ENCODE data around the gene FCHO1. TPM values are rescaled to one million over a fixed set of nuclear protein-coding genes. Genes with fewer than 3 reads are reported as not detected.

FCHO1 gene
- total RNA-seq, 2 experiments from 2014 or later = 40.7 to 43.1 TPM

DNA sequence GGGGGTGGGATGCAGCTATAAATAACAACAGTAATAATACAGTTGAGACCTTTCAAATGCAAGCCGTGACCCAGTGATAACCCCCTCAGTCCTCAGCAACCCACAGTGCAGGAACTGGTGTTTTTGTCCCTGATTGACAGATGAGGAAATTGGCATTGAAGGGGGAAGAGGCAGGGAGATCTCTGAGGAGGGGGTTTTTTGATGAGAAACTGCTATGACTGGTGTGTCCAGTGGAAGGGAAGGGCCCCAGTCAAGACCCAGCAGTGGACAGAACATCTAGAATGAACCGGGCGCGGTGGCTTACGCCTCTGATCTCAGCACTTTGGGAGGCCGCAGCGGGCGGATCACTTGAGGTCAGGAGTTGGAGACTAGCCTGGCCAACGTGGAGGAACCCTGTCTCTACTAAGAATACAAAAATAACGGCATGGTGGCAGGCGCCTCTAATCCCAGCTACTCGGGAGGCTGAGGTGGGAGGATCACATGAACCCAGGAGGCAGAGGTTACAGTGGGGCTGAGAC lies 30.1 kb upstream of the FCHO1 start:
- Histone ChIP-seq H3K9me3 (ENCODE audit: control insufficient read depth in 1 of 2, insufficient read depth in 1 of 2, low read length in 2 of 2) (no peaks in the 10 kb centered on the region), H3K4me1 (ENCODE audit: insufficient read depth, low read length) (peaks cover 41% of the 10 kb centered on the region), H3K4me3 (ENCODE audit: low read length) (peak overlapping the region; percentile 92), H3K36me3 (ENCODE audit: insufficient read depth, low read length) (peaks cover 29% of the 10 kb centered on the region), H3K27ac (ENCODE audit: low read depth in 1 of 2, low read length in 2 of 2) (no peak overlapping the region), H3K27me3 (ENCODE audit: control insufficient read depth in 1 of 2, insufficient read depth in 2 of 2, low read length in 2 of 2) (no peaks in the 10 kb centered on the region)
- peak in 1 of 14 experiments; percentile 26 for DNase-seq
- no peaks in the 10 kb centered on the region for H3K9me3 Mint-ChIP-seq
- CTCF ChIA-PET = interaction anchor here (0.8 kb wide), 1 partner anchor 138 kb away, joined by 3 read pairs; the partner anchor contains the start of gene RPL18A
- H3K36me3 Mint-ChIP-seq (ENCODE audit: low read depth) = peaks cover 51% of the 10 kb centered on the region
- TF ChIP-seq, protein P1, sequence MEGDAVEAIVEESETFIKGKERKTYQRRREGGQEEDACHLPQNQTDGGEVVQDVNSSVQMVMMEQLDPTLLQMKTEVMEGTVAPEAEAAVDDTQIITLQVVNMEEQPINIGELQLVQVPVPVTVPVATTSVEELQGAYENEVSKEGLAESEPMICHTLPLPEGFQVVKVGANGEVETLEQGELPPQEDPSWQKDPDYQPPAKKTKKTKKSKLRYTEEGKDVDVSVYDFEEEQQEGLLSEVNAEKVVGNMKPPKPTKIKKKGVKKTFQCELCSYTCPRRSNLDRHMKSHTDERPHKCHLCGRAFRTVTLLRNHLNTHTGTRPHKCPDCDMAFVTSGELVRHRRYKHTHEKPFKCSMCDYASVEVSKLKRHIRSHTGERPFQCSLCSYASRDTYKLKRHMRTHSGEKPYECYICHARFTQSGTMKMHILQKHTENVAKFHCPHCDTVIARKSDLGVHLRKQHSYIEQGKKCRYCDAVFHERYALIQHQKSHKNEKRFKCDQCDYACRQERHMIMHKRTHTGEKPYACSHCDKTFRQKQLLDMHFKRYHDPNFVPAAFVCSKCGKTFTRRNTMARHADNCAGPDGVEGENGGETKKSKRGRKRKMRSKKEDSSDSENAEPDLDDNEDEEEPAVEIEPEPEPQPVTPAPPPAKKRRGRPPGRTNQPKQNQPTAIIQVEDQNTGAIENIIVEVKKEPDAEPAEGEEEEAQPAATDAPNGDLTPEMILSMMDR (IDR thresholded peaks at IDR 0.05) = no peak
- POLR2A ChIA-PET = interaction anchor here (3.2 kb wide), 1 partner anchor 30 kb away, joined by 19 read pairs; the partner anchor contains the start of gene FCHO1
- no peaks in the 10 kb centered on the region for H3K27me3 Mint-ChIP-seq
- H3K4me3 Mint-ChIP-seq = peak overlapping the region; percentile 87
- peaks cover 36% of the 10 kb centered on the region for H3K4me1 Mint-ChIP-seq (ENCODE audit: low read depth)
- intact Hi-C loops (cut with DNase I, micrococcal nuclease) = no loop called here
- ATAC-seq (ENCODE audit: poor library complexity) = no peak
- peak overlapping the region; percentile 90 for H3K27ac Mint-ChIP-seq

DNA sequence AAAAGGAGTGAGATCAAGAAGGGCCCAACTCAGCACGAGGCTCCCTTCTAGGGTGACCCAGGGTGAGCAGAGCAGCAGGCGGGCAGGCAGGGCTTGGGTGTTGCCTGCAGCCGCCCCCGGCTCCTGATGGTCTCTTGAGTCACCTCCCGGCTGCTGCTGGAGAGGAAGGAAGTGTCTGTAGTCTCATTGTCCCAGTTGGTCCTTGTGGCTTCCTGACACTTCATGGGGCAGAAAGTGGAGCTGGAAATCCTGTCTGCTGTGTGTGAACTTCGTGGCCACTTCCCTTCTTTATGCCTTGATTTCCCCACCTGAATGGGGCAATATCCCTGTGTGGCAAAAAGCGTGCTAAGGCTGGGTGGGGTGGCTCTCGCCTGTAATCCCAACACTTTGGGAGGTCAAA lies 29.5 kb upstream of the FCHO1 start:
- Histone ChIP-seq H3K9me3 (ENCODE audit: control insufficient read depth in 1 of 2, insufficient read depth in 1 of 2, low read length in 2 of 2) (no peaks in the 10 kb centered on the region), H3K36me3 (ENCODE audit: insufficient read depth, low read length) (peaks cover 32% of the 10 kb centered on the region), H3K27ac (ENCODE audit: low read depth in 1 of 2, low read length in 2 of 2) (no peak overlapping the region), H3K27me3 (ENCODE audit: control insufficient read depth in 1 of 2, insufficient read depth in 2 of 2, low read length in 2 of 2) (no peaks in the 10 kb centered on the region), H3K4me1 (ENCODE audit: insufficient read depth, low read length) (peaks cover 41% of the 10 kb centered on the region), H3K4me3 (ENCODE audit: low read length) (no peak overlapping the region)
- no peaks in the 10 kb centered on the region for H3K27me3 Mint-ChIP-seq
- ChIA-PET CTCF (interaction anchor here (0.9 kb wide), 1 partner anchor 138 kb away, joined by 3 read pairs; the partner anchor contains the start of gene RPL18A), POLR2A (interaction anchor here (2.0 kb wide), 1 partner anchor 26 kb away, joined by 7 read pairs; no protein-coding TSS in a partner anchor)
- peaks cover 36% of the 10 kb centered on the region for H3K4me1 Mint-ChIP-seq (ENCODE audit: low read depth)
- TF ChIP-seq, protein P1 (IDR thresholded peaks at IDR 0.05) = no peak
- DNase-seq = peak in 3 of 14 experiments; percentile 31 to 66 (median 37)
- no peak for ATAC-seq (ENCODE audit: poor library complexity)
- peaks cover 51% of the 10 kb centered on the region for H3K36me3 Mint-ChIP-seq (ENCODE audit: low read depth)
- peak overlapping the region; percentile 90 for H3K27ac Mint-ChIP-seq
- peak overlapping the region; percentile 87 for H3K4me3 Mint-ChIP-seq
- no peaks in the 10 kb centered on the region for H3K9me3 Mint-ChIP-seq
- intact Hi-C loops (cut with DNase I, micrococcal nuclease) = no loop called here

DNA sequence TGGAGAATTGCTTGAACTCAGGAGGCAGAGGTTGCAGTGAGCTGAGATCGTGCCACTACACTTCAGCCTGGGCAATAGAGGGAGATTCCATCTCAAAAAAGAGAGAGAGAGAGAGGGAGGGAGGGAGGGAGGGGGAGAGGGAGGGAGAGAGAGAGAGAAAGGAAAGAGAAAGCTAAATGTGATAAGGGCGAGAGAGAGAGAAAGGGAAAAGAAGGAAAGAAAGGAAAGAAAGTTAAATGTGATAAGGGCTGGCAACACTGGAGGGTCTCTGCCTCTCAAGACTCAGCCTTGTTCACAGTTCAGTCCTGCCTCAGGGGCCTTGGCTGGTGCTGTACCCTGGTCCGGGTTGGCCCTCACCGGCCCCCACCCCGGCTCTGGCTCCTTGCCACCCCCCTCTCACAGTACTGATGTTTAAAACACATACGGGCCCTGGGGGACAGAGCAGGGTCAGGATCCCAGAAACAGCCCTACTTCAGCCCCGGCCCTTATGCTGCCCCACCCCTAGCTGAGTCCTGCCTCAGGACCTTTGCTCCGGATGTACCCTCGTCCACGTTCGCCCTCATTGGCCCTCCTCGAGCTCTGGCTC lies 28.5 kb upstream of the FCHO1 start:
- H3K4me3 Mint-ChIP-seq = no peak overlapping the region
- POLR2A ChIA-PET = interaction anchor here (2.0 kb wide), 1 partner anchor 25 kb away, joined by 7 read pairs; no protein-coding TSS in a partner anchor
- no peak overlapping the region for H3K4me3 ChIP-seq (ENCODE audit: low read length)
- peaks cover 51% of the 10 kb centered on the region for H3K36me3 Mint-ChIP-seq (ENCODE audit: low read depth)
- CTCF ChIA-PET = interaction anchor here (0.9 kb wide), 1 partner anchor 137 kb away, joined by 3 read pairs; the partner anchor contains the start of gene RPL18A
- intact Hi-C loops (cut with DNase I, micrococcal nuclease) = no loop called here
- no peak overlapping the region for H3K27ac ChIP-seq (ENCODE audit: low read depth in 1 of 2, low read length in 2 of 2)
- H3K27me3 Mint-ChIP-seq = no peaks in the 10 kb centered on the region
- no peaks in the 10 kb centered on the region for H3K27me3 ChIP-seq (ENCODE audit: control insufficient read depth in 1 of 2, insufficient read depth in 2 of 2, low read length in 2 of 2)
- peaks cover 38% of the 10 kb centered on the region for H3K4me1 ChIP-seq (ENCODE audit: insufficient read depth, low read length)
- no peak overlapping the region for H3K27ac Mint-ChIP-seq
- H3K9me3 ChIP-seq (ENCODE audit: control insufficient read depth in 1 of 2, insufficient read depth in 1 of 2, low read length in 2 of 2) = no peaks in the 10 kb centered on the region
- ATAC-seq (ENCODE audit: poor library complexity) (no peak), DNase-seq (no peak)
- no peaks in the 10 kb centered on the region for H3K9me3 Mint-ChIP-seq
- peaks cover 41% of the 10 kb centered on the region for H3K36me3 ChIP-seq (ENCODE audit: insufficient read depth, low read length)
- H3K4me1 Mint-ChIP-seq (ENCODE audit: low read depth) = peaks cover 30% of the 10 kb centered on the region
- TF ChIP-seq, protein P1 (IDR thresholded peaks at IDR 0.05) = no peak

Data from CD4-positive, alpha-beta T cell (primary cell).